Astrocyte of the cerebellum (primary cell): Measurements from ENCODE around the gene WNK4.
"Not testable (repeated sequence)": the region's sequence is repeated elsewhere in the genome, so short reads cannot be mapped to it uniquely, and the experiment has no call there.

ENCODE experiments used
- DNase-seq: peaks from one replicate; pipeline ENCODE4 v3.0.0-alpha.2; 2011; ENCODE audit warnings: low read depth
- H3K4me3 ChIP-seq: 2 replicates; pipeline ENCODE4 v1.5.1; 2011; ENCODE audit warnings: mild to moderate bottlenecking, low read depth, low read length, moderate library complexity
- CTCF ChIP-seq: IDR thresholded peaks from 2 replicates; pipeline ENCODE4 v1.5.1; 2012; ENCODE audit warnings: low read length, low read depth, moderate library complexity, mild to moderate bottlenecking; ENCODE audit errors: missing control alignments
- in situ Hi-C: cut with HindIII; loops from 2 replicates; pipeline ENCODE4 v1.10.0; 2017; ENCODE audit warnings: low sequenced_read_pairs

Gene WNK4

GRCh38 chr17:42760652-42761581 is 19.5 kb upstream of the WNK4 start, which contains the start of gene RAMP2:
TSS of gene RAMP2 (plus strand) at chr17:42761227. CDS start at chr17:42761262, 35 bp downstream.
- no peak for DNase-seq
- no peak for TF ChIP-seq CTCF
- in situ Hi-C loops: no loop called here
- peak within 1 kb of the TSS; percentile 26 for H3K4me3 ChIP-seq

- H3K4me3 ChIP-seq: no peak overlapping the region
- in situ Hi-C loops: no loop called here
- TF ChIP-seq CTCF: no peak
- no peak for DNase-seq
Observed at GRCh38 chr17:42761638-42762037, 18.8 kb upstream of the WNK4 start.

- no peak overlapping the region for H3K4me3 ChIP-seq
- in situ Hi-C loops: no loop called here
- no peak for TF ChIP-seq CTCF
- DNase-seq: no peak
Observed at GRCh38 chr17:42766124-42766523, 14.3 kb upstream of the WNK4 start.

- TF ChIP-seq CTCF: no peak
- DNase-seq: no peak
- H3K4me3 ChIP-seq: no peak overlapping the region
- in situ Hi-C loops: no loop called here
Observed at GRCh38 chr17:42767512-42767911, 12.9 kb upstream of the WNK4 start.

GRCh38 chr17:42768006-42768405 is 12.4 kb upstream of the WNK4 start:
- H3K4me3 ChIP-seq, DNase-seq, in situ Hi-C loops: not testable (repeated sequence)

- in situ Hi-C loops, H3K4me3 ChIP-seq, DNase-seq: not testable (repeated sequence)
Observed at GRCh38 chr17:42769964-42770363, 10.4 kb upstream of the WNK4 start.

- TF ChIP-seq CTCF: no peak
- H3K4me3 ChIP-seq: peak overlapping the region; percentile 94
- in situ Hi-C loops: no loop called here
- no peak for DNase-seq
Observed at GRCh38 chr17:42772945-42773289, 7.5 kb upstream of the WNK4 start.
